GM18502 (cell line): ENCODE results near the gene CASK.
"Not testable (repeated sequence)": the region's sequence is repeated elsewhere in the genome, so short reads cannot be mapped to it uniquely, and the experiment has no call there.

Experiments used
- ATAC-seq: cut with Tn5 transposase; IDR thresholded peaks from one replicate; pipeline ENCODE4 v1.9.1; 2021; ENCODE audit warnings: mild to moderate bottlenecking; ENCODE audit not compliant: unreplicated experiment, poor library complexity

Gene CASK

GRCh38 chrX:41664375-41664901 is 258.9 kb downstream of the CASK start:
- ATAC-seq, result peak; percentile 92

GRCh38 chrX:41661366-41662095 is 261.8 kb downstream of the CASK start:
- ATAC-seq, result no peak

- ATAC-seq, result no peak
Observed at GRCh38 chrX:41655631-41656030, 267.7 kb downstream of the CASK start.

GRCh38 chrX:41655101-41655500 is 268.3 kb downstream of the CASK start:
- ATAC-seq, result no peak

- ATAC-seq, result no peak
Observed at GRCh38 chrX:41653125-41653524, 270.2 kb downstream of the CASK start.

GRCh38 chrX:41646201-41646600 is 277.2 kb downstream of the CASK start:
- not testable (repeated sequence) for ATAC-seq

- ATAC-seq, result no peak
Observed at GRCh38 chrX:41634284-41634683, 289.1 kb downstream of the CASK start.

GRCh38 chrX:41630091-41630490 is 293.3 kb downstream of the CASK start:
- no peak for ATAC-seq

- no peak for ATAC-seq
Observed at GRCh38 chrX:41629539-41629938, 293.8 kb downstream of the CASK start.

GRCh38 chrX:41621222-41621723 is 302.1 kb downstream of the CASK start:
- ATAC-seq, result no peak

- ATAC-seq, result no peak
Observed at GRCh38 chrX:41619221-41619620, 304.1 kb downstream of the CASK start.

- no peak for ATAC-seq
Observed at GRCh38 chrX:41616935-41617334, 306.4 kb downstream of the CASK start.

GRCh38 chrX:41616255-41616654 is 307.1 kb downstream of the CASK start:
- ATAC-seq, result no peak

GRCh38 chrX:41608244-41608643 is 315.1 kb downstream of the CASK start:
- no peak for ATAC-seq

- ATAC-seq, result no peak
Observed at GRCh38 chrX:41607264-41607832, 316.0 kb downstream of the CASK start.

GRCh38 chrX:41606057-41606456 is 317.3 kb downstream of the CASK start:
- ATAC-seq, result not testable (repeated sequence)

- no peak for ATAC-seq
Observed at GRCh38 chrX:41604766-41605543, 318.4 kb downstream of the CASK start.

- no peak for ATAC-seq
Observed at GRCh38 chrX:41604177-41604576, 319.2 kb downstream of the CASK start.

- no peak for ATAC-seq
Observed at GRCh38 chrX:41603596-41603995, 319.8 kb downstream of the CASK start.

GRCh38 chrX:41602816-41603345 is 320.5 kb downstream of the CASK start:
- ATAC-seq, result no peak

- no peak for ATAC-seq
Observed at GRCh38 chrX:41600291-41600690, 323.1 kb downstream of the CASK start.
